Calu3 (cell line): ENCODE measurements around the gene CARMIL1. TPM values are rescaled to one million over a fixed set of nuclear protein-coding genes. Genes with fewer than 3 reads are reported as not detected.

Experiments
- BruUV-seq: library from RNA; stranded (reverse); fragments of 400-500 nt; replicated peaks from 2 replicates; lab custom pipeline; 2021; lab: Mats Ljungman, UMichigan
- CTCF ChIA-PET: fragments of 300-600 bp; sonication (Branson Sonifier 250); formaldehyde crosslinking; loops from one replicate; lab custom pipeline; 2022; ENCODE audit warnings: antibody characterized with exemption; lab: Charles Lee
- DNase-seq: peaks from one replicate; pipeline ENCODE4 v3.0.0; 2022
- H3K27ac Mint-ChIP-seq: one replicate; pipeline ENCODE4 v1.8.0; 2022; ENCODE audit warnings: mixed read lengths; ENCODE audit not compliant: unreplicated experiment
- H3K27me3 Mint-ChIP-seq: one replicate; pipeline ENCODE4 v1.8.0; 2022; ENCODE audit warnings: mixed read lengths; ENCODE audit not compliant: unreplicated experiment
- H3K36me3 Mint-ChIP-seq: one replicate; pipeline ENCODE4 v1.8.0; 2022; ENCODE audit warnings: mild to moderate bottlenecking, moderate library complexity, mixed read lengths; ENCODE audit not compliant: insufficient read depth, unreplicated experiment
- H3K4me1 Mint-ChIP-seq: one replicate; pipeline ENCODE4 v1.8.0; 2022; ENCODE audit warnings: mild to moderate bottlenecking, low read depth, mixed read lengths; ENCODE audit not compliant: unreplicated experiment
- H3K4me3 Mint-ChIP-seq: one replicate; pipeline ENCODE4 v1.8.0; 2022; ENCODE audit warnings: mild to moderate bottlenecking, low read depth, moderate library complexity, mixed read lengths; ENCODE audit not compliant: unreplicated experiment
- H3K9me3 Mint-ChIP-seq: one replicate; pipeline ENCODE4 v1.8.0; 2022; ENCODE audit warnings: low read depth, mixed read lengths; ENCODE audit not compliant: unreplicated experiment
- CTCF ChIP-seq: fragments of 200-600 bp; IDR thresholded peaks from one replicate; pipeline ENCODE4 v1.8.0; 2022; ENCODE audit warnings: antibody characterized with exemption; ENCODE audit not compliant: unreplicated experiment
- intact Hi-C: fragments of 100-400 bp; cut with micrococcal nuclease; formaldehyde crosslinking; loops from one replicate; pipeline ENCODE4 v1.10.0; 2022; ENCODE audit not compliant: unreplicated experiment
- total RNA-seq: library from RNA; stranded (reverse); gene quantifications from 2 replicates; pipeline ENCODE4 v1.2.3, GENCODE V29; 2022

CARMIL1 gene
- total RNA-seq, 1 experiment from 2014 or later: 92.4 TPM

GRCh38 chr6:25570578-25570977 is 291.4 kb downstream of the CARMIL1 start:
- DNase-seq: no peak
- no peaks in the 10 kb centered on the region for H3K4me1 Mint-ChIP-seq
- H3K27me3 Mint-ChIP-seq: no peaks in the 10 kb centered on the region
- H3K4me3 Mint-ChIP-seq: no peak overlapping the region
- BruUV-seq: no TSS peak
- intact Hi-C loops: no loop called here
- no peak overlapping the region for H3K27ac Mint-ChIP-seq
- H3K9me3 Mint-ChIP-seq: no peaks in the 10 kb centered on the region
- peaks cover 14% of the 10 kb centered on the region for H3K36me3 Mint-ChIP-seq
- no peak for TF ChIP-seq CTCF
- CTCF ChIA-PET: no interaction called here

DNA sequence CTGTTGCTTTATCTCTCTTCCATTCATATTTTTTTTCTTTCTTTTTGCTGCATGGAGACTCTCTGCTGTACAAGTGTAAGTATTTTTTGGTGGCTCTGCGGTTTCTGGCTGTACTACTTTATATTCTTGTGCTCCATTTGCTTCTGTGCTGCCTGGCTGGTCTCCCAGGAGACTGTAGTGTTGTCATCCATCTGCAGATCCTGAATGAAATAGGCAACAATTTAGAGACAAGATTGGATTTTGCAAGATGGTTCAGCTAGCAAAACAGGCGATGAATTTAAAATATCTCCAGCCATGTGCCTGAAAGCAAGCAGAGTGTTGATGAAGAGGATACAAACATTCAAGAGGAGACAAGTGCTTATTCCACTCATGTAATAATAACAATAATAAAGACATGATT is 297.7 kb downstream of the CARMIL1 start:
- BruUV-seq: no TSS peak
- no peaks in the 10 kb centered on the region for H3K4me1 Mint-ChIP-seq
- H3K27ac Mint-ChIP-seq: no peak overlapping the region
- no peak for TF ChIP-seq CTCF
- CTCF ChIA-PET: interaction anchor here (0.6 kb wide), 1 partner anchor 684 kb away, joined by 4 read pairs; no protein-coding TSS in a partner anchor
- intact Hi-C loops: no loop called here
- H3K4me3 Mint-ChIP-seq: no peak overlapping the region
- no peaks in the 10 kb centered on the region for H3K9me3 Mint-ChIP-seq
- H3K27me3 Mint-ChIP-seq: no peaks in the 10 kb centered on the region
- DNase-seq: no peak
- H3K36me3 Mint-ChIP-seq: peaks cover 14% of the 10 kb centered on the region

DNA sequence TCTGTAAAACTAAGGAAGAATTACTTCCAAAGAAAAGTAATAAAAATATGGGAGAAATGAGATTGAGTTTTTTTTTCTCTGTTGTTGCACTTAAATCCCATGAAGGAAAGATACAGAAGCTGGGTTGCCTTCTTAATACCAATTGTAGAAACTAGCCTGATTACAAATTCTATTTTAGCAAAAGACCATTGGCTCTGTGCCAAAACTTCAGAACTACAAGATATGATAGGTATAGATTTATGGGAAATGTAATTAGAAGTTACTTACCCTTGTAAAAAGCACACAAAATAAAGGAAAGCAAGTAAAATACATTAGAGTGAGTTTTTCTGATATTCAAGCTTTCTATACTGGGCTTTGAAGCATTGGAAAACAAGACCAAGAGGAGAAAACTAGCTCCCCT is 299.4 kb downstream of the CARMIL1 start:
- Mint-ChIP-seq H3K4me3 (no peak overlapping the region), H3K4me1 (no peaks in the 10 kb centered on the region), H3K36me3 (peaks cover 8% of the 10 kb centered on the region), H3K27me3 (no peaks in the 10 kb centered on the region), H3K27ac (no peak overlapping the region), H3K9me3 (no peaks in the 10 kb centered on the region)
- CTCF ChIA-PET: no interaction called here
- intact Hi-C loops: no loop called here
- DNase-seq: no peak
- BruUV-seq: no TSS peak
- no peak for TF ChIP-seq CTCF

DNA sequence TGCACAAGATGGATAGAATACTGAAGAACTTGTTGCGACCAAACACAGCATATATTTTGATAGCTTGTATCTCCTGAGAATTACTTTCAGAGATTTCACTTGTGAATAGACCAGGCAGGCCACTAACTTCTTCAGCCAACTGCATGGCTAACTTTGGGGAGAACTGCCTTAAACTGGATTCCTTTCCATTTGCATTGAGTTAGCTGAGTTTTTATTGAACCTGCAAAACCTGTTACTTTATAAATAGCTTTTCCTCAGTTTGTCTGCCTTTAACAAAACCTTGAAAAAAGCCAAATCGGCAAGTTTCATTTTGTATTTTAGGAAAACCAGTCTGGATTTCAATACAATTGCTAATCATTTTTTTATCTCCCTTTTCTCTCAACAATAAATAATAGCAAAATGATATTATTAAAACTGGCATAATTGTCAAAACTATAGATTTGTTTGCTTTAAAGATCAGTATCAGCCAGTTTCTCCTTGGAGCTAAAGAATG is 300.3 kb downstream of the CARMIL1 start:
- CTCF ChIA-PET: interaction anchor here (0.8 kb wide), 1 partner anchor 99 kb away, joined by 3 read pairs; no protein-coding TSS in a partner anchor
- DNase-seq: no peak
- no peaks in the 10 kb centered on the region for H3K4me1 Mint-ChIP-seq
- intact Hi-C loops: loop anchor here (1.0 kb wide), 1 partner anchor 20 kb away; no protein-coding TSS in a partner anchor
- no peak for TF ChIP-seq CTCF
- BruUV-seq: no TSS peak
- no peak overlapping the region for H3K27ac Mint-ChIP-seq
- no peak overlapping the region for H3K4me3 Mint-ChIP-seq
- H3K36me3 Mint-ChIP-seq: peaks cover 5% of the 10 kb centered on the region
- H3K9me3 Mint-ChIP-seq: no peaks in the 10 kb centered on the region
- H3K27me3 Mint-ChIP-seq: no peaks in the 10 kb centered on the region
